ENCODE results near the gene LAMP2. TPM values are rescaled to one million over a fixed set of nuclear protein-coding genes. Genes with fewer than 3 reads are reported as not detected.

Gene LAMP2
- total RNA-seq, 1 donor from 2014 or later = 115 TPM

DNA sequence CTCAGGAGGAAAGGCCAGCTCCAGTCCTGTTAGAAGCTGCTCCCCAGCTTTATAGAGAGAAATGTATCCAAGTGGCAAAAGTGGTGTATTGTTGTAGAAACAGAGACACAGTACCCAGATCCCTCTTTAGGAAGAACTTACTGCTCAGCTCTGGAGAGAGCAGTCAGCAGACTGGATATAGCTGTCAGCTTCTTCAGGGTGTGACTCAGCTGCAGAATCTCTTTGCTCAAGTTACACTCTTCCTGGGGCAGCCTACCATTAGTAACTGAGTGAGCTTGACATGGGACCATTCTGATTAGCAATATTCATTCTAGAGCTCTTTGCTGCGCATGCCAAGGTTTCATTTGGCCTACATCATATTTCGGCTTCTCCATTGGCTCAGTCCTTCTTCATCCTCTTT is 66.7 kb downstream of the LAMP2 start:
- TF ChIP-seq CTCF (IDR thresholded peaks at IDR 0.05; ENCODE audit: insufficient read depth, low read length, poor library complexity, severe bottlenecking) = no peak
- no peak for DNase-seq (ENCODE audit: low read depth)
- no peak overlapping the region for H3K4me3 ChIP-seq (ENCODE audit: low read depth, low read length)
- H3K36me3 ChIP-seq (ENCODE audit: control insufficient read depth, insufficient read depth, low read length) = no peaks in the 10 kb centered on the region
- no peaks in the 10 kb centered on the region for H3K27me3 ChIP-seq (ENCODE audit: control insufficient read depth, insufficient read depth, low read length)

DNA sequence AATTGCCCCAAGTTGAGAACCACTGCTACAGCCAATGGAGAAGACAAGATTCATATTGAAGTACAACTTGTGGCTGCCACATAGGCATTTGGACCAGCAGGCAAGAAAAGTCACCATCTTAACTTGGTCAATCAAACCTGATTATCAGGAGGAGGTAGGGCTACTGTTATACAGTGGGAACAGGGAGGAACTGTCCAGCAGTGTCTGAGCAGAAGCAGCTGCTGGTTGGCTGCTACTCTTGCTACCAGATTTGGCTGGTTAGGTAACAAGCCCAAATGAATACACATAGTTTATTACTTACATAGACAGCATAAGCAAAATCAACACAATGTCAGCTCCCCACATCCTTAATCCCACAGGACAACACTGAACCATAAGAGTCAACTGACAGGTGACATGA is 67.8 kb downstream of the LAMP2 start:
- Histone ChIP-seq H3K4me3 (ENCODE audit: low read depth, low read length) (no peak overlapping the region), H3K27me3 (ENCODE audit: control insufficient read depth, insufficient read depth, low read length) (no peaks in the 10 kb centered on the region), H3K36me3 (ENCODE audit: control insufficient read depth, insufficient read depth, low read length) (no peaks in the 10 kb centered on the region)
- DNase-seq (ENCODE audit: low read depth) = no peak
- TF ChIP-seq CTCF (IDR thresholded peaks at IDR 0.05; ENCODE audit: insufficient read depth, low read length, poor library complexity, severe bottlenecking) = no peak

- no peak overlapping the region for H3K4me3 ChIP-seq (ENCODE audit: low read depth, low read length)
- no peaks in the 10 kb centered on the region for H3K36me3 ChIP-seq (ENCODE audit: control insufficient read depth, insufficient read depth, low read length)
- DNase-seq (ENCODE audit: low read depth) = no peak
- TF ChIP-seq CTCF (IDR thresholded peaks at IDR 0.05; ENCODE audit: insufficient read depth, low read length, poor library complexity, severe bottlenecking) = peak; percentile 24
- no peaks in the 10 kb centered on the region for H3K27me3 ChIP-seq (ENCODE audit: control insufficient read depth, insufficient read depth, low read length)
Observed at GRCh38 chrX:120380699-120381098, 88.4 kb downstream of the LAMP2 start.

DNA sequence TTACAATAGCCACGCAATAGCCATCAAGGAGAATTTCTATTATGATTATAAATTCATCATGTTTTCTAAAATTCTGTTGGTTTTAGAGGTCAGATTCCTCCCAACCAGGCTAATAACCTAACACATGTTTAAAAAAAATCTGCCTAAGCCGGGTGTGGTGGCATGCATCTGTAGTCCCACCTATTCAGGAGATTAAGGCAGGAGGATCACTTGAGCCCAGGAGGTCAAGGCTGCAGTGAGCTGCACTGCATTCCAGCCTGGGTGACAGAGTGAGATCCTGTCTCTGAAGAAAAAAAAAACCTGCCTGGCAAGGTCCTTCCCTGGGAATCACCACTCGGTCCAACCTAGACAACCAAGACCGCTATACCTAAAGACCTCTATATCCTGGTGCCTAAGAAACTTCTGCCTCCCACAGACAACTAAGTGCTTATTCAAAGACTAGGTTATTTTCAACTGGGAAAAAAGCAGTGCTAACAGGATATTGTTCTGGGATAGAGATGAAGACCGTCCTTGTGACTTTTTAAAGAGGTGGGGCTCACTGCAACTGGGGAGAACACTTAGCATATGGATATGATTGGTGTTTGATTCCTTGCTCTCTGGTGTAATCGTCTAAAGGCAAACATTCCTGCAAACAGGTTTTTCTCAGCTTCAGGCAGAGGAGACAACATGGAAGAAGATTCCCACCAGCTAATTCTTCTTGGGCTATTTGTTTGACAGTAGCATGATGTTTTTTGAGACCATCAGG is 89.0 kb downstream of the LAMP2 start:
- no peak for TF ChIP-seq CTCF (IDR thresholded peaks at IDR 0.05; ENCODE audit: insufficient read depth, low read length, poor library complexity, severe bottlenecking)
- no peak for DNase-seq (ENCODE audit: low read depth)
- no peaks in the 10 kb centered on the region for H3K36me3 ChIP-seq (ENCODE audit: control insufficient read depth, insufficient read depth, low read length)
- no peaks in the 10 kb centered on the region for H3K27me3 ChIP-seq (ENCODE audit: control insufficient read depth, insufficient read depth, low read length)
- no peak overlapping the region for H3K4me3 ChIP-seq (ENCODE audit: low read depth, low read length)

GRCh38 chrX:120378570-120378969 is 90.5 kb downstream of the LAMP2 start:
- H3K36me3 ChIP-seq (ENCODE audit: control insufficient read depth, insufficient read depth, low read length) = no peaks in the 10 kb centered on the region
- no peaks in the 10 kb centered on the region for H3K27me3 ChIP-seq (ENCODE audit: control insufficient read depth, insufficient read depth, low read length)
- no peak overlapping the region for H3K4me3 ChIP-seq (ENCODE audit: low read depth, low read length)
- DNase-seq (ENCODE audit: low read depth) = no peak
- no peak for TF ChIP-seq CTCF (IDR thresholded peaks at IDR 0.05; ENCODE audit: insufficient read depth, low read length, poor library complexity, severe bottlenecking)

Other genes starting within 250 kb of the LAMP2 start
- gene ZBTB33, start 218.5 kb downstream of the LAMP2 start, total RNA-seq = 23.7 and 25.0 TPM in 2 replicates
- 0.07 TPM in 1 of 2 replicates, not detected in the other for gene TMEM255A, start 157.8 kb downstream of the LAMP2 start, total RNA-seq
- gene ATP1B4, start 107.2 kb downstream of the LAMP2 start, total RNA-seq = not detected in 2 replicates
- gene CUL4B, start 91.7 kb upstream of the LAMP2 start, total RNA-seq = 33.4 and 34.2 TPM in 2 replicates
- 36.6 and 38.3 TPM in 2 replicates for gene MCTS1, start 134.8 kb upstream of the LAMP2 start, total RNA-seq
- 20.4 and 24.7 TPM in 2 replicates for gene C1GALT1C1, start 160.8 kb upstream of the LAMP2 start, total RNA-seq

Data from kidney epithelial cell (primary cell).